HL-60 (cell line): ENCODE measurements around the gene KIAA0040.

Source experiments
- GABPA ChIP-seq: IDR thresholded peaks from 2 replicates; pipeline ENCODE4 v1.6.1; 2012; ENCODE audit warnings: low read depth
- POLR2AphosphoS5 ChIP-seq: IDR thresholded peaks from 2 replicates; pipeline ENCODE4 v1.6.1; 2012; ENCODE audit warnings: low read depth
- SPI1 ChIP-seq: IDR thresholded peaks from 2 replicates; pipeline ENCODE4 v1.6.1; 2012; ENCODE audit warnings: low read depth, mild to moderate bottlenecking, borderline replicate concordance
- TF ChIP-seq, protein P1 (sequence below): IDR thresholded peaks from one replicate; pipeline ENCODE4 v1.5.1; 2011; ENCODE audit warnings: low read length, control low read depth, inconsistent platforms; ENCODE audit not compliant: insufficient read depth
- TF ChIP-seq, protein P2 (sequence below): IDR thresholded peaks from 2 replicates; pipeline ENCODE4 v1.6.1; 2012; ENCODE audit warnings: low read depth; ENCODE audit not compliant: insufficient replicate concordance

DNA sequence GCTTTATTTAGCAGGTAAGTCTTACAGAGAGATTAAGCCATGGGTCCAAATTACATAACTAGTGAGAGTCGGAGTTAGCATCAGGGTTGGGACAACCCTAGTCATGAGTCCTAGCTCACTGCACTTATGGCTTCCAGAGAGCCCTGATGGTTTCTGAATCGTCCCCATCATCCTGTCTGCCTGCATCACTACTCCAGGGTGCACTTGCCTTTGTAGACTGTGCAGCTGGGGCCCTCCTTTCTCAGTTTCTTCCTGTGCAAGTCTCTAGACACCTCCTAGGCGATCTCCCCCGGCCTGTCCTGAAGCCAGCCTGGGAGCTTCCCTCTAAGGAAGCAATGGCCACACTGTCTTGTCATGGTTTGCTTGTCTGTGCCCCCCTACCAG lies 37.1 kb downstream of the KIAA0040 start:
- no peak for TF ChIP-seq GABPA
- TF ChIP-seq, protein P1, sequence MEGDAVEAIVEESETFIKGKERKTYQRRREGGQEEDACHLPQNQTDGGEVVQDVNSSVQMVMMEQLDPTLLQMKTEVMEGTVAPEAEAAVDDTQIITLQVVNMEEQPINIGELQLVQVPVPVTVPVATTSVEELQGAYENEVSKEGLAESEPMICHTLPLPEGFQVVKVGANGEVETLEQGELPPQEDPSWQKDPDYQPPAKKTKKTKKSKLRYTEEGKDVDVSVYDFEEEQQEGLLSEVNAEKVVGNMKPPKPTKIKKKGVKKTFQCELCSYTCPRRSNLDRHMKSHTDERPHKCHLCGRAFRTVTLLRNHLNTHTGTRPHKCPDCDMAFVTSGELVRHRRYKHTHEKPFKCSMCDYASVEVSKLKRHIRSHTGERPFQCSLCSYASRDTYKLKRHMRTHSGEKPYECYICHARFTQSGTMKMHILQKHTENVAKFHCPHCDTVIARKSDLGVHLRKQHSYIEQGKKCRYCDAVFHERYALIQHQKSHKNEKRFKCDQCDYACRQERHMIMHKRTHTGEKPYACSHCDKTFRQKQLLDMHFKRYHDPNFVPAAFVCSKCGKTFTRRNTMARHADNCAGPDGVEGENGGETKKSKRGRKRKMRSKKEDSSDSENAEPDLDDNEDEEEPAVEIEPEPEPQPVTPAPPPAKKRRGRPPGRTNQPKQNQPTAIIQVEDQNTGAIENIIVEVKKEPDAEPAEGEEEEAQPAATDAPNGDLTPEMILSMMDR = no peak
- TF ChIP-seq POLR2AphosphoS5 = no peak
- TF ChIP-seq, protein P2, sequence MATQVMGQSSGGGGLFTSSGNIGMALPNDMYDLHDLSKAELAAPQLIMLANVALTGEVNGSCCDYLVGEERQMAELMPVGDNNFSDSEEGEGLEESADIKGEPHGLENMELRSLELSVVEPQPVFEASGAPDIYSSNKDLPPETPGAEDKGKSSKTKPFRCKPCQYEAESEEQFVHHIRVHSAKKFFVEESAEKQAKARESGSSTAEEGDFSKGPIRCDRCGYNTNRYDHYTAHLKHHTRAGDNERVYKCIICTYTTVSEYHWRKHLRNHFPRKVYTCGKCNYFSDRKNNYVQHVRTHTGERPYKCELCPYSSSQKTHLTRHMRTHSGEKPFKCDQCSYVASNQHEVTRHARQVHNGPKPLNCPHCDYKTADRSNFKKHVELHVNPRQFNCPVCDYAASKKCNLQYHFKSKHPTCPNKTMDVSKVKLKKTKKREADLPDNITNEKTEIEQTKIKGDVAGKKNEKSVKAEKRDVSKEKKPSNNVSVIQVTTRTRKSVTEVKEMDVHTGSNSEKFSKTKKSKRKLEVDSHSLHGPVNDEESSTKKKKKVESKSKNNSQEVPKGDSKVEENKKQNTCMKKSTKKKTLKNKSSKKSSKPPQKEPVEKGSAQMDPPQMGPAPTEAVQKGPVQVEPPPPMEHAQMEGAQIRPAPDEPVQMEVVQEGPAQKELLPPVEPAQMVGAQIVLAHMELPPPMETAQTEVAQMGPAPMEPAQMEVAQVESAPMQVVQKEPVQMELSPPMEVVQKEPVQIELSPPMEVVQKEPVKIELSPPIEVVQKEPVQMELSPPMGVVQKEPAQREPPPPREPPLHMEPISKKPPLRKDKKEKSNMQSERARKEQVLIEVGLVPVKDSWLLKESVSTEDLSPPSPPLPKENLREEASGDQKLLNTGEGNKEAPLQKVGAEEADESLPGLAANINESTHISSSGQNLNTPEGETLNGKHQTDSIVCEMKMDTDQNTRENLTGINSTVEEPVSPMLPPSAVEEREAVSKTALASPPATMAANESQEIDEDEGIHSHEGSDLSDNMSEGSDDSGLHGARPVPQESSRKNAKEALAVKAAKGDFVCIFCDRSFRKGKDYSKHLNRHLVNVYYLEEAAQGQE = no peak
- no peak for TF ChIP-seq SPI1
